ENCODE results near the gene SOWAHB. TPM values are rescaled to one million over a fixed set of nuclear protein-coding genes. Genes with fewer than 3 reads are reported as not detected.
A peak's percentile ranks its signal among the peaks of the same experiment; 100 is the strongest.

SOWAHB gene
- total and polyA plus RNA-seq, 11 donors = 0.07 to 0.21 TPM; not detected in 9

DNA sequence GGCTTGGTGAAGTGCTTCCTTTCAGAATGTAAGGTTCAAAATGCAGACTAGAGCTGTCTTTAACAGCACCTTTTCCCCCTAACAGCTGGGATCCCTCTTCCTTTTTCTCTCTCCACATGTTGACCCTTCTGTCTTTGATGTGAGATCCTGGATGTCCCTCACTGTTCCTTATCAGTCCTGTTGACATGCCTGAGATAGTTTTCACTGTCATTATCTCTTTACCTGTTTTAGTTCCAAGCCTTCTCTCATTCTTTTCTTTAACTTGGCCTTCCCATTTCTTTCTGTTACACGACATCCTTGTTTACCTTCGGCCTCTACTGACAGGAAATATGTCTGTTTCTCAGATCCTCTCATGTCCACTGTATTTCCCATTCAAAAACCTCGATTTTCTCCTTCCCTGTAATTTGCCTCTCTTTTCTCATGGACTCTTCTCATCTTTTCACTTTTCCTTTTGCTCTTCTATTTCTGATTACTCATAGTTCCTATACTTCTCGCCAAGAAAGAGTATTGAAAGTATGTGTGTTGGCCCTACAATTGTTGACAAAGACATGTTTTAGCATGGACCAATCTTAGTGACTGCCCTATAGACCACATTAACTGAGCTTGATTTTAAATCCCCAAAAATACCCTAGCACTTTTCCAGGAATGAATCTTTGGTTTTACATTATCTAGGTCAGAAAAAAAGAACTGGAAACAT is 1.2 kb upstream of the SOWAHB start:
- DNase-seq (no peak), ATAC-seq (no peak)
- Histone ChIP-seq H3K27me3 (peaks cover 9 to 61% (median 35%) of the 10 kb centered on the region in 9 donors), H3K9me3 (no peaks in the 10 kb centered on the region), H3K4me3 (no peak overlapping the region), H3K4me1 (peaks cover 0 to 20% (median 10%) of the 10 kb centered on the region in 12 donors), H3K36me3 (no peaks in the 10 kb centered on the region), H3K27ac (no peak overlapping the region)
- intact Hi-C loops (cut with DNase I) = no loop called here
- TF ChIP-seq POLR2A (IDR thresholded peaks at IDR 0.05) = no peak
- TF ChIP-seq, protein P1, sequence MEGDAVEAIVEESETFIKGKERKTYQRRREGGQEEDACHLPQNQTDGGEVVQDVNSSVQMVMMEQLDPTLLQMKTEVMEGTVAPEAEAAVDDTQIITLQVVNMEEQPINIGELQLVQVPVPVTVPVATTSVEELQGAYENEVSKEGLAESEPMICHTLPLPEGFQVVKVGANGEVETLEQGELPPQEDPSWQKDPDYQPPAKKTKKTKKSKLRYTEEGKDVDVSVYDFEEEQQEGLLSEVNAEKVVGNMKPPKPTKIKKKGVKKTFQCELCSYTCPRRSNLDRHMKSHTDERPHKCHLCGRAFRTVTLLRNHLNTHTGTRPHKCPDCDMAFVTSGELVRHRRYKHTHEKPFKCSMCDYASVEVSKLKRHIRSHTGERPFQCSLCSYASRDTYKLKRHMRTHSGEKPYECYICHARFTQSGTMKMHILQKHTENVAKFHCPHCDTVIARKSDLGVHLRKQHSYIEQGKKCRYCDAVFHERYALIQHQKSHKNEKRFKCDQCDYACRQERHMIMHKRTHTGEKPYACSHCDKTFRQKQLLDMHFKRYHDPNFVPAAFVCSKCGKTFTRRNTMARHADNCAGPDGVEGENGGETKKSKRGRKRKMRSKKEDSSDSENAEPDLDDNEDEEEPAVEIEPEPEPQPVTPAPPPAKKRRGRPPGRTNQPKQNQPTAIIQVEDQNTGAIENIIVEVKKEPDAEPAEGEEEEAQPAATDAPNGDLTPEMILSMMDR (IDR thresholded peaks at IDR 0.05) = no peak
- WGBS, 4 donors = 75 to 86% (median 80%) methylated on average over 4 of the region's 4 CpGs

DNA sequence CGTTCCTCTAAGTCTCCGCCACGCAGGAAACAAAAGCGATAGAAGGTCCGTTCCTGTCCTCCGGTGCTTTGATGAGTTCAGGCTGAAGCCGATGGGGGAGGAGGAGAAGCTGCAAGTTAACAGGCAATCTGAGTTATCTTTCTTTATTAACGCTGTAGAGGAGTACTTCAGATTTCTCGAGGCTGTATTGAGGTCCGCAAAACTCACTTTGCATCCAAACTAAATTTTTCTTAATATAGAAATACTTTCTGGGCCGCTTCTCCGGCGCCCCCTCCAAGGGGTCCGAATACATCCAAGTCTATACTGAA is 395 bp upstream of the SOWAHB start:
- H3K36me3 ChIP-seq = no peaks in the 10 kb centered on the region
- TF ChIP-seq POLR2A (IDR thresholded peaks at IDR 0.05) = no peak
- TF ChIP-seq, protein P1 (IDR thresholded peaks at IDR 0.05) = no peak
- 19 to 40% (median 27%) methylated on average over 14 of the region's 14 CpGs for WGBS, 4 donors
- peak overlapping the region; percentile 32 to 57 (median 50) for H3K4me3 ChIP-seq
- H3K9me3 ChIP-seq = no peaks in the 10 kb centered on the region
- H3K27me3 ChIP-seq = peaks cover 9 to 61% (median 35%) of the 10 kb centered on the region in 9 donors
- peaks cover 0 to 20% (median 10%) of the 10 kb centered on the region in 12 donors for H3K4me1 ChIP-seq
- intact Hi-C loops (cut with DNase I) = no loop called here
- DNase-seq (no peak), ATAC-seq (no peak)
- H3K27ac ChIP-seq = no peak overlapping the region

DNA sequence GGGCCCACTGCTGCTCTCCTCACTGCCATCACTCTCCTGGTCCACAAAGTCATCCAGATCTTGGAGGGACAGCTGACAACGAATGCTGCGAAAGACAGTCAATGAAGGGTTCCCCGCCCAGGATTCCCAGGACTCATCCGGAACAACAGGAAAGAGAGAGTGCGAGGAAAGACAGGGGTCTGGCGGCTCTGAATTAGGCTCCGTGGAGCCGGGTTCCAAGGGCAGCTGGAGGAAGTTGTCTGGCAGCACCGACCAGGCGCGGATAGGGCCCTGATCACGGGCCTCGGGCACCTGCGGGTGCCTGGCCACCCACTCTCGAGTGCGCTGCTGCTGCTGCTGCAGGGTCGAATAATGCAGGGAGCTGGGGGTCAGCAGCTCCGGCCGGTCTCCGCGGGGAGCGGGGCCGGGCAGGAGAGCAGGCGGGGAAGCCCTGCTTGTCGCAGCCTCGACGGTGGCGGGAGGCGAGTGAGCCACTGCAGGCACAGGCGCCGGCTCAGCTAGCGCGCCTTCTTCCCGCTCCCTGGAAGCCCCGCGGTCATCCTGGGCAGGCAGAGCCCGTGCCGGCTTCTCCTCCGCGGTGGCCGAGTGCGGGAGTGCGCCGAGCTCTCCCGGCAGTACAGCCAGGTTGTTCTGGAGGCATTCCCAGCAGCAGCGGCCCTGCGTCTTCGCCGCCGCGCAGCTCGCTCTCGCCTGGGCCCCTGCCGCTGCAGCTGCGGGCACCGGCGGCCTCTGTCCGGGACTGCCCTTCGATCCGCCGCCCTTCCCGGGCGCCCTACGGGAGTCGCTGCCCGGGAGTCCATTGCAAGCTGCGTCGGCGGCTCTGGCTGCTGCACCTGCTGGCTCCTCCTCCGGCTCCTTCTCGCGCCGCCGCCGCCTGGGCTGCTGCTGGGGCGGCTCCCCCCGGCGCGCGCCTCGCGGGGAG is 1.1 kb downstream of the SOWAHB start:
- ATAC-seq (peak in 3 of 4 donors; percentile 32 to 42 (median 39)), DNase-seq (peak in 3 of 5 donors; percentile 19 to 63 (median 34))

More for the DNA sequence above, 1.1 kb downstream of the SOWAHB start:
- Histone ChIP-seq H3K36me3 (no peaks in the 10 kb centered on the region), H3K27me3 (peaks cover 9 to 62% (median 36%) of the 10 kb centered on the region in 9 donors), H3K9me3 (no peaks in the 10 kb centered on the region), H3K4me3 (peak overlapping the region; percentile 32 to 57 (median 50)), H3K4me1 (peaks cover 0 to 20% (median 10%) of the 10 kb centered on the region in 12 donors), H3K27ac (no peak overlapping the region)
- 6 to 10% (median 8%) methylated on average over 54 to 82 of the region's 82 CpGs for WGBS, 4 donors
- TF ChIP-seq, protein P1 (IDR thresholded peaks at IDR 0.05) = no peak
- no peak for TF ChIP-seq POLR2A (IDR thresholded peaks at IDR 0.05)
- intact Hi-C loops (cut with DNase I) = no loop called here
